ENCODE data around the gene PAQR5.
"Not testable (repeated sequence)": the region's sequence is repeated elsewhere in the genome, so short reads cannot be mapped to it uniquely, and the experiment has no call there.

PAQR5 gene

DNA sequence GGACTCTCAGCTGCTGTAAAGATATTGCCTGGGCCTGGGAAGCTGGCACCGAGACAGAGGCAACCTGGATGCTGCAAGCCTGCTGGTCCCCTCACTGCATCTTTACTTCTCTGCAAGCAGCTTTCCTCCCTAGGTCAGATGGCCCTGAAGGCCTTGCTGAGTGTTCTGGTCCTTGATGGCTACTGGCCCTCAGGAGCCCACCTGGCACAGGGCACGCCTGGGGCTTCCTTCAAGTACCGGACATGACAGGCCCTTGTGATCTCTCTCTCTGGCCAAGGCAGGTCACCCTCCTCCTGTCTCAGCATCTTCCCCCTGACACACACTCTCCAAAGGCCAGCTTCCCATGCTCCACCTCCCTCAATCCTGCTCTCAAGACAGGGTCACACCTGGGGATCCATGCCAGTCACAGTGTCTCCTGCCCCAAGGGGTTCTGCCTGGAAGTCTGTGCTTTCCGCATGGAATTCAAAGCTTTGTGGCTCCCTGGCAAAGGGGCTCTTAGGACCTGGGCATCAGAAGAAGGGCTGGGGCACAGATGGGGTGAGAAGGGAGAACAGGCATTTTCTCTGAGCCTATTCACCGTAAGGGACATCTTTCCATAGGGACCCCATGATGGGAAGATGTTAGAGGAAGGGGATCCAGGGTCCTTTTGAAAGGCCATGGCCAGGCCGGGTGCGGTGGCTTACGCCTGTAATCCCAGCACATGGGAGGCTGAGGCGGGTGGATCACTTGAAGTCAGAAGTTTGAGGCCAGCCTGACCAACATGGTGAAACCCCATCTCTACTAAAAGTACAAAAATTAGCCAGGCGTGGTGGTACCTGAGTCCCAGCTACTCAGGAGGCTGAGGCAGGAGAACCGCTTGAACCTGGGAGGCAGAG lies 4.7 kb upstream of the PAQR5 start:
- DNase-seq (ENCODE audit: low read depth, low spot score), result no peak

DNA sequence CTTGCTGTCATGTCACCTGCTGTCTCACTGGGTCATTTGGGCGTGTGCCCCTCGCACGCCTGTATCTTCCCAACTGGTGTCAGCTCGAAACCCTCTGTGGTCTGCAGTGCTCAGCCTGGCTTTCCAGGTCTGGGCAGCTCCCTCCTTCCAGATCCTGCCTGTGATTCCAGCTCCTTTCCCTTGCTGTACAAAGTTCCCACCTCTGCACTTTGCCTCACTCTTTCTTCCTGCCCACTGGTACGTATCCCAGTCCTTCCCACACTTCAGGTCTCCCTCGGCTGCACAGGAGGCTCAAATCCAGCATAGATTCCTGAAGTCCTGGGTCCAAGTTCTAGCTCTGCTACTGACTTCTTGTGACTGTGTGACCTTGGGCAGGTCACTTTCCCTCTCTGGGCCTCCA lies 2.1 kb upstream of the PAQR5 start:
- DNase-seq (ENCODE audit: low read depth, low spot score), result no peak

- no peak for DNase-seq (ENCODE audit: low read depth, low spot score)
Measured at GRCh38 chr15:69297642-69298353, 914 bp upstream of the PAQR5 start.

DNA sequence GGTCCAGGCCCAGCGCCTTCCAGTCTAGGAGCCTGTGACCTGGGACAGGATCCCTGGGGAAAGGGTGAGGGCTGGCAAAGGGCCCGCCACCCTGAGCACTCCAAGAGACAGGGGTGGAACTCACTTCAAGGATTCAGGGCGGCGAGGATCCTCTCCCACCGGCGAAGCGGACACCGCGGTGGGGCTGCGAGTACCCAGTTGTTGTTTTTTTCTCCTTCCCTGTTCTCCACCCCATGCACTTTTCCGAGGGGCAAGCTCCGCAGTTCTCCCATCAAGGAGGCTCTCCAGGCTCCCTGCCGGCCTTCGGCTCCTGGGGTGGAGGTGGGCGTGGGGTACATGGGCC lies 387 bp upstream of the PAQR5 start:
- DNase-seq (ENCODE audit: low read depth, low spot score), result no peak

- no peak for DNase-seq (ENCODE audit: low read depth, low spot score)
Measured at GRCh38 chr15:69299451-69299886, 757 bp downstream of the PAQR5 start.

DNA sequence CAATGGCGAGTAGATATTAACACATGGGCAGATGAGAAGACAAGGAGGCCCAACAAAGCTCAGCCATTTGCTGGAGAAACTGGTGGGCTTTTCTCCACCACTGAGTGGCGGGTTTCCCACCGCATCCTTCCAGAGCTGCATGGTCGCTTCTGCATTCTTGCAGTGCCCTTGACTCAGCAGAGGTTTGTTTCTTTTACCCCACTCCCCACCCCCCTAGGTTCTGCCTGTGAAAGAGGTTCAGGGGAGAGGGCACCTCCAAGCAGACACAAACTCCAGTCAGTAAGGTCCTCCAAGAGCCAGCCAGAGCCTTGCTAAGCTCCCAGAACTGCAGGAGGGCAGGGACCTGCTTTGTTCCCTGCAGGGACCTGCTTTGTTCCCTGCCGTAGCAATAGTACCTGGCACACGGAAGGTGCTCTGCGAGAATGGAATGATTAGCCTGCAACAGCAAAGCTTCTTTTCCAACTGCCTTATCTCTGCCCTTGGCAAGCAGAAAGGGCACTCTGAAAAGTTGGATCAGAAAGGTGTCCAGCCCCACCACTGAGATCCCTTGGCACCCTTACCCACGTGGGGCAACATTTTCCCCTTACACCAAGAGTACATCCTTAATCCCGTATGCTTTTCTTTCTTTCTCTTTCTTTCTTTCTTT lies 1.4 kb downstream of the PAQR5 start:
- DNase-seq (ENCODE audit: low read depth, low spot score), result peak; percentile 17

DNA sequence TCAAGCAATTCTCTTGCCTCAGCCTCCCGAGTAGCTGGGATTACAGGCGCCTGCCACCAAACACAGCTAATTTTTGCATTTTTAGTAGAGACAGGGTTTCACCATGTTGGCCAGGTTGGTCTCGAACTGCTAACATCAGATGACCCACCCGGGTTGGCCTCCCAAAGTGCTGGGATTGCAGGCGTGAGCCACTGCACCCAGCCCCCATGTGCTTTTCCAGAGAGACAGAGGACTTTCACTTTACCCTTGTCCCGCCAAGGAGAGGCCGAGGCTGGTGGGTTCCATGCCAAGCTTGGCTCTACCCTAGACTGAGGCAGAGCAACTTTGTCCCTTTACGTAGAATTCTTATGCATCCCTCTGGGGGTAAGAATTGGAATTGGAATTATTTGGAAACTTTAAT lies 2.4 kb downstream of the PAQR5 start:
- DNase-seq (ENCODE audit: low read depth, low spot score), result not testable (repeated sequence)

- DNase-seq (ENCODE audit: low read depth, low spot score), result not testable (repeated sequence)
Measured at GRCh38 chr15:69302087-69302486, 3.4 kb downstream of the PAQR5 start.

DNA sequence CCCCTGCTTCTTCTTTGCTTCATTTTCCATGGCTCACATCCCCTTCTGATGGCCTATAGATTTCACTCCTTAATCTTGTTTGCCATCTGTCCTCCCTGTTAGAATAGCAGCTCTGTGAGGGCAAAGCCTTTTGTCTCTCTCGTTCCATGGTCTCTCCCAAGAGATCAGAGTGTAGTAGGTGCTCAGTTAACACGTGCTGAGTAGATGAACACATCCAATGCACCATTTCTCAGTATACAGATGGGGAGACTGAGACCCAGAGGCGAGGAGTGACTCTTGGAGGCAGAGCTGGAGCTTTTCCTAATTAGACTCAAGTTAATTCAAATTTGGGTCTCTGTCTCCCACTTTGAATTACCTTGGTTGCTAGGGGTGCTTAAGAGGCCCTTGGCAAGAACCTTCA lies 4.2 kb downstream of the PAQR5 start:
- no peak for DNase-seq (ENCODE audit: low read depth, low spot score)

DNA sequence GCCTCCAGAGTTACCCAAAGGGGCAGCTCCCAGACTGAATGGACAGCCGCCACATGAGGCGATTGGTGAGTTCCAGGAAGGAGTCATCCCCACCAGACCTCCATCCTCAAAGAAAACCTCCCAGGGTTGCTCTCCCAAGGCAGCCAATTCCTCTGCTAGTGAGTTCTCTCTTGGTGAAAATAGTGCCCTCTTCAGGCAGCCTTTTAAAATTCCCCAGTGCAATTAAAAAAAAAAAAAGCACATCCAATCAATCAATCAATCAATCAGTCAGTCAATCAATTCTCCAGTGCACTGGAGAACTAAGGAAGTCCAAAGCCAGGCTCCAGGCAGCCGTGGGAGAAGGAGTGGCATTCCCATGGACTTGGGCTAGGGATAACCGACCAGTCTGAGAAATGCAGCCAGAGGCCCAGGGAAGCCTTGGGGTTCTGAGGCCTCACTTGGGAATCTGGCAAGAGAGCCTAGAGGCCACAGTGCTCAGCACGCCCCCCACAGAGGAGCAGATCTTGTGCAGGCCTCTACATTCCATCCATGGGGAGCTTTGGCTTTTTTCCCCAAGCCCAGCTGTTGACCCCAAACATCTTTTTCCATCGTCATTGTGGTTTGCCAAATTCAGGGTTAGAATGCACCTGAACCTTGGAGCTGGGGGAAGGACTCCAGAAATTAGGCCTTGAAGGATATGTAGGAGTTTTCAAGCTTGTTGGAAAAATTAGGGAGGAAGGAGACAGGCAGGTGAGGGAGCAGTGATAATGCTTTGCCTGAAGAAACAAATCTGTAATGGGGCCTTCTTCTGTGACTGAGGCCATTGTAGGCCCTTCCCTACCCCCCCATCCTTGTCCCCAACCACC lies 4.8 kb downstream of the PAQR5 start:
- DNase-seq (ENCODE audit: low read depth, low spot score), result no peak

GRCh38 chr15:69304182-69304545 lies 5.5 kb downstream of the PAQR5 start:
- DNase-seq (ENCODE audit: low read depth, low spot score), result peak; percentile 23

DNA sequence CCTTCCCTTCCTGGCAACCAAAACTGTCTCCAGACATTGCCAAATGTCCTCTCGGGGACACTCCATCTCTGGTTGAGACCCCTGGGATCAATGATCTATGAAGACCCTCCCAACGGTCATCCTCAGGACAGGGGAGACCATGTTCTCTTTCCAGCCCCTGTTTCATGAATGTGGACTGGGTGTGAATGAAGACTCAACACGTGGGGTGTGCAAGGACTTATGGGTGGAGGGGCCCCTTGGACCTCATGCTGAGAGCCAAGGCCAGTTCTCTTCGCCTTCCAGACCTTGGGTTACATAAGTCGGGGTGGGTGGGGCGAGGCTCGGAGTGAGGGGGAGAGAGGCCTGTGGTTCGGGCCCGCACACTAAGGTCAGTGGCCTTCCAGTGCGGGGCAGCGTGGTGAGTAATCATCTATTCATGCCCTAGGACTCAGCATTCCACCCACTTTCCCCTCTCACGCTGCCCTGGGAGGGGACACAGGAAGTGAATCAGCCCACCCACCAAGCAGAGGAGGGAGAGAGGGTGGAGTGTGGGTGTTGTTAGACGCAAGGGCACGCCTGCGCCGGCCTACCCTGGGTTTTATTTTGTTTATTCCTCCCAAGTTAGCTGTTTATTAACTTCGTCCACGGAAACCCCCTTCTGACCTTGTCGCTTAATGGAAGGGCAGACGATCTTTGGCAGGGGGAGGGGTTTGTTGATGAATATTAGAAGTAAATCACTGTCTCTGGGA lies 6.7 kb downstream of the PAQR5 start:
- peak; percentile 60 for DNase-seq (ENCODE audit: low read depth, low spot score)

DNA sequence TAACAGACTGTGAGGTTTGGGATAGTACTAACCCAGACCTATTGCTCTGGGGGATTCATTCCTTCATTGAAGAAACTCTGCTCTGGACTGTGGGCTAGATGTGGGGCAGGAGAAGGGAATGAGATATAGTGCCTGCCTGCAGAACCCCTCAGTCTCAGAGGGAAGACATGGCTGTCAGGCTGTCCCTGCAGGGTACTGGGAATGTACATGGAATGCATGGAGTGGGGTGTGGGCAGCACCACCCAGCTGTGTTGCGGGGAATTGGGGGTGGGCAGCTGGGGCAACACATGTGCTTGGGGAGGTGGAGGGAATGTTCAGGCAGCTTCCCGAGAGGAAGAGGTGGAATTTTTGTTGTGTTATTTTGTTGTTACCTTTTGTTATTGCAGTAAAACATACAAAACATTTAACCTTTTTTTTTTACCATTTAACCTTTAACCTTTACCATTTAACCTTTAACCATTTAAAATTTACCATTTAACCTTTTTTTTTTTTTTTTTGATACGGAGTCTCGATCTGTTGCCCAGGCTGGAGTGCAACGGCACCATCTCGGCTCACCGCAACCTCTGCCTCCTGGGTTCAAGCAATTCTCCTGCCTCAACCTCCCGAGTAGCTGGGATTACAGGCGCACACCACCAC lies 7.3 kb downstream of the PAQR5 start:
- no peak for DNase-seq (ENCODE audit: low read depth, low spot score)

GRCh38 chr15:69307939-69308338 lies 9.2 kb downstream of the PAQR5 start:
- no peak for DNase-seq (ENCODE audit: low read depth, low spot score)

GRCh38 chr15:69308949-69309348 lies 10.2 kb downstream of the PAQR5 start:
- no peak for DNase-seq (ENCODE audit: low read depth, low spot score)

DNA sequence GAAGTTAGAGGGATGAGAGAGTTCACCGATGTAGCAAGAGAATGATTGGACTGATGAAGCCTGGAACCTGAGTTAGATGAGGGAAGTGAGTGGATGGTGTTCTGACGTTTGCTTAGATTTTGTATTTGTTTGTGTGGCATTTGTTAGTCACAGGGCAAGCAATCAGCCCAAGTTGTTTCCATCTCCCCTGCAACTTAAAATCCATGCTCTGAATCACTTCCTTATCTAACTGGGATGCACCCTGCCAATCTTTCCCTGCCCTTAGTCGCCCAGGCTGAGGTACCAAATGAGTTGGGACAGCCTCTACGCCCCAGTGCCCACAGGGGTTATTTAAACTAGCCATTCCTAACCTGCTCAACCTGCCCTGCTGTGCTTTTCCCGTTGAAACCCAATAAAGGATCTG lies 12.6 kb downstream of the PAQR5 start:
- DNase-seq (ENCODE audit: low read depth, low spot score), result no peak

- DNase-seq (ENCODE audit: low read depth, low spot score), result no peak
Measured at GRCh38 chr15:69313432-69314000, 14.8 kb downstream of the PAQR5 start.

GRCh38 chr15:69314131-69314530 lies 15.4 kb downstream of the PAQR5 start:
- DNase-seq (ENCODE audit: low read depth, low spot score), result no peak

DNA sequence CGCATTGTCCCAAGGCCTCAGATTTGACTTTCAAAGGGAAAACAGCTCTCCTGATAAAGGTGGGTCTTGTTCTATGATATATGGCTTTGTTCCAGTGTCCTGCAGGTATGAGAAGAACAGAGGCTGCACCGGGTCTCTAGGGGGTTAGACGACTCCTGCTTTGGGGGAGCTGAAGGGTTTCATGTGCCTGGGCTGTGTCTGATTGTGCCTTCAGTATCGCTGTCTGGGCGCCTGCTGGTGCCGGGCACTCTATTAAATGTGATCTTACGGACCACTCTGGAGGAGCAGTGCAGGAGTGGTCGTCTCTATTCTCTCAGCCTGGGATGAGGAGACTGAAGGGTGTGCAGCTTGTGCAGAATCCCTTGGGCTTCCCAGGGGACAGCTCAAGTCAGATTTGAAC lies 16.0 kb downstream of the PAQR5 start:
- no peak for DNase-seq (ENCODE audit: low read depth, low spot score)

GRCh38 chr15:69315402-69316110 lies 16.8 kb downstream of the PAQR5 start:
- DNase-seq (ENCODE audit: low read depth, low spot score), result no peak
